ENCODE data around the gene KLF7.

DNA sequence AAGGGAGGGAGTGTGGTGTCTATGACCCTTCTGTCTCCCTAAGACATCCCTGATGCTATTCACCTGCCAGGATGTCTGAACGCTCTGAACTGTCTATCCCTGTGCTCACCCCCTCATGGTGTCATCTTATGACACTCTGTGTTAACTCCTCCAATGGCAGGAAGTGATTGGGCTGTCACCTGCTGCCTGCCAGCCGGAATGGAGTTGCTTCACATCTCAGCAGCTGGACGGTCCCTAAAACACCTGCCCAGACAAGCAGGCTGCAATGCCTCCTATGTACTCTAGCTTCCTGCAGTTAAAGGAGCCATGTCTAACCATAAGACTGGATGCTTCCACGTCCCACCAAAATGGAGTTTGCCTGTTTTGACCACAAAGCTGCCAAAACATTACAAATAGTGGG is 126.5 kb downstream of the KLF7 start:
- no peak for TF ChIP-seq POLR2A (IDR thresholded peaks at IDR 0.05)
- TF ChIP-seq, protein P1, sequence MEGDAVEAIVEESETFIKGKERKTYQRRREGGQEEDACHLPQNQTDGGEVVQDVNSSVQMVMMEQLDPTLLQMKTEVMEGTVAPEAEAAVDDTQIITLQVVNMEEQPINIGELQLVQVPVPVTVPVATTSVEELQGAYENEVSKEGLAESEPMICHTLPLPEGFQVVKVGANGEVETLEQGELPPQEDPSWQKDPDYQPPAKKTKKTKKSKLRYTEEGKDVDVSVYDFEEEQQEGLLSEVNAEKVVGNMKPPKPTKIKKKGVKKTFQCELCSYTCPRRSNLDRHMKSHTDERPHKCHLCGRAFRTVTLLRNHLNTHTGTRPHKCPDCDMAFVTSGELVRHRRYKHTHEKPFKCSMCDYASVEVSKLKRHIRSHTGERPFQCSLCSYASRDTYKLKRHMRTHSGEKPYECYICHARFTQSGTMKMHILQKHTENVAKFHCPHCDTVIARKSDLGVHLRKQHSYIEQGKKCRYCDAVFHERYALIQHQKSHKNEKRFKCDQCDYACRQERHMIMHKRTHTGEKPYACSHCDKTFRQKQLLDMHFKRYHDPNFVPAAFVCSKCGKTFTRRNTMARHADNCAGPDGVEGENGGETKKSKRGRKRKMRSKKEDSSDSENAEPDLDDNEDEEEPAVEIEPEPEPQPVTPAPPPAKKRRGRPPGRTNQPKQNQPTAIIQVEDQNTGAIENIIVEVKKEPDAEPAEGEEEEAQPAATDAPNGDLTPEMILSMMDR (IDR thresholded peaks at IDR 0.05): no peak
